Vagina (tissue), 2 donors: ENCODE data around the gene FAM168B. TPM values are rescaled to one million over a fixed set of nuclear protein-coding genes. Genes with fewer than 3 reads are reported as not detected.

ENCODE experiments used
- DNase-seq, 2 donors: peaks; one replicate each; pipeline ENCODE4 v3.0.0-alpha.2; 2017; ENCODE audit errors: extremely low spot score in 2 of 2
- H3K27ac ChIP-seq: fragments of 200-600 bp; sonication (generic); one replicate; pipeline ENCODE4 v1.5.1; 2019
- H3K27me3 ChIP-seq: fragments of 200-600 bp; sonication (generic); one replicate; pipeline ENCODE4 v1.5.1; 2019
- H3K36me3 ChIP-seq, 2 donors: fragments of 200-600 bp; sonication (generic); one replicate each; pipeline ENCODE4 v1.5.1; 2017 to 2019
- H3K4me1 ChIP-seq: fragments of 200-600 bp; sonication (generic); one replicate; pipeline ENCODE4 v1.5.1; 2019
- H3K4me3 ChIP-seq, 2 donors: fragments of 200-600 bp; sonication (generic); 1 replicate in 1 of 2; 2 replicates in 1 of 2; pipeline ENCODE4 v1.5.1; 2016 to 2019
- H3K9me3 ChIP-seq: fragments of 200-600 bp; sonication (generic); one replicate; pipeline ENCODE4 v1.5.1; 2019
- POLR2A ChIP-seq, 2 donors: fragments of 450-650 bp; IDR thresholded peaks; one replicate each; pipeline ENCODE4 v1.6.1; 2017; ENCODE audit warnings: antibody characterized with exemption in 2 of 2, mild to moderate bottlenecking in 2 of 2, moderate library complexity in 2 of 2
- POLR2AphosphoS5 ChIP-seq, 2 donors: sonication (generic); formaldehyde crosslinking; IDR thresholded peaks; one replicate each; pipeline ENCODE4 v1.9.0; 2017; ENCODE audit warnings: antibody characterized with exemption in 2 of 2, mild to moderate bottlenecking in 2 of 2, low read depth in 1 of 2; ENCODE audit not compliant: insufficient read depth in 1 of 2
- intact Hi-C: fragments of 100-400 bp; cut with DNase I; formaldehyde crosslinking; loops from one replicate; pipeline ENCODE4 v1.15.1; 2023
- total RNA-seq: library from RNA; depleted of rRNA; stranded (reverse); fragments of >200 nt; gene quantifications from one replicate; pipeline ENCODE4 v1.2.3, GENCODE V29; 2016
- TF ChIP-seq, protein P1 (sequence below), 3 experiments: fragments of 450-650 bp in 2 of 3; fragments of 200-600 bp in 1 of 3; sonication (generic) in 1 of 3; IDR thresholded peaks; one replicate each; pipeline ENCODE4 v1.5.1; 2017 to 2019; ENCODE audit warnings: antibody characterized with exemption in 3 of 3, mild to moderate bottlenecking in 2 of 3, moderate library complexity in 2 of 3

FAM168B gene
- total RNA-seq, 1 donor from 2014 or later: 56.7 TPM

DNA sequence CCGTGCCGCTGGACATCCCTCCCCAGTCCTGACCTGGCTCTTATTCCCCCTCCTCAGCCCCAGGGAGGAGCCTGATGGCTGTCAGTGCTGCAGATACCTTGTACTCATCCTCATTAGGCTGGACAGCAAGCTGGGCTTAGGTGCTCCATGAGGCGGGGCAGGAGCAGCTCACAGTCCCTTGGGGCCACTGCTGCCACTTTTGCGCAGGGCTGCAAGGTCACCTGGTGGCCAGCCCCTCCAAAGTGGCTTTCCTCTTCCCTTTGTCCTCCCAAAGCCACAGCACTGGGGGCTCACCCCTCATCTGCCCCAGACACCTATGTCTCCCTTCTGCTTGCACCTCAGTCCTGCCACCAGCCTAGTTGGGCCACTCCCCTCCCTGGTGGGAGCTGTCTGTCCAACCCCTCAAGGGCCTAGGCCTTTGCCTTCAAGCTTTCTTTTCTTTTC is 60.8 kb downstream of the FAM168B start:
- intact Hi-C loops: no loop called here
- H3K4me3 ChIP-seq: no peak overlapping the region
- no peaks in the 10 kb centered on the region for H3K36me3 ChIP-seq
- H3K27ac ChIP-seq: no peak overlapping the region
- peak in 1 of 2 donors; percentile 82 for DNase-seq
- no peak for TF ChIP-seq POLR2AphosphoS5 (IDR thresholded peaks at IDR 0.05; ENCODE audit: insufficient read depth in 1 of 2, low read depth in 1 of 2)
- TF ChIP-seq, protein P1, sequence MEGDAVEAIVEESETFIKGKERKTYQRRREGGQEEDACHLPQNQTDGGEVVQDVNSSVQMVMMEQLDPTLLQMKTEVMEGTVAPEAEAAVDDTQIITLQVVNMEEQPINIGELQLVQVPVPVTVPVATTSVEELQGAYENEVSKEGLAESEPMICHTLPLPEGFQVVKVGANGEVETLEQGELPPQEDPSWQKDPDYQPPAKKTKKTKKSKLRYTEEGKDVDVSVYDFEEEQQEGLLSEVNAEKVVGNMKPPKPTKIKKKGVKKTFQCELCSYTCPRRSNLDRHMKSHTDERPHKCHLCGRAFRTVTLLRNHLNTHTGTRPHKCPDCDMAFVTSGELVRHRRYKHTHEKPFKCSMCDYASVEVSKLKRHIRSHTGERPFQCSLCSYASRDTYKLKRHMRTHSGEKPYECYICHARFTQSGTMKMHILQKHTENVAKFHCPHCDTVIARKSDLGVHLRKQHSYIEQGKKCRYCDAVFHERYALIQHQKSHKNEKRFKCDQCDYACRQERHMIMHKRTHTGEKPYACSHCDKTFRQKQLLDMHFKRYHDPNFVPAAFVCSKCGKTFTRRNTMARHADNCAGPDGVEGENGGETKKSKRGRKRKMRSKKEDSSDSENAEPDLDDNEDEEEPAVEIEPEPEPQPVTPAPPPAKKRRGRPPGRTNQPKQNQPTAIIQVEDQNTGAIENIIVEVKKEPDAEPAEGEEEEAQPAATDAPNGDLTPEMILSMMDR (IDR thresholded peaks at IDR 0.05): no peak
- TF ChIP-seq POLR2A (IDR thresholded peaks at IDR 0.05): no peak
- H3K9me3 ChIP-seq: no peaks in the 10 kb centered on the region
- peaks cover 19% of the 10 kb centered on the region for H3K4me1 ChIP-seq
- H3K27me3 ChIP-seq: no peaks in the 10 kb centered on the region

DNA sequence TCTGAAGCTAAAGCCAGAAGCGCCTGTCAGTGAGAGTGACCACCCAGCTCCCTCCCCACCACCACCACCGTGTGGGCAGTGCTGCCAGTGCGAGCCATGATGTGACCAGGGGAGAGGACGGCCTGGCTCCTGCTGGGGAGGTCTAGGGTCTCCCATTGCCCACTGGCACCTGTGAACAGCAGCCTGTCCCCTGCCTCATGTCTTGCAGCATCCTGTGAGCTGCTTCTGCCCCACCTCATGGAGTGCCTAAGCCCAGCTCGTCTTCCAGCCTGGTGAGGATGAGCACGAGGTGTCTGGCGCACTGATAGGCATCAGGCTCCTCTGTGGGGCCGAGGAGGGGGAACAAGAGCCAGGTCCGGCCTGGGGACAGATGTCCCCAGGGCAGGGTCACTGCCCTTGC is 61.4 kb downstream of the FAM168B start:
- no peaks in the 10 kb centered on the region for H3K27me3 ChIP-seq
- H3K4me3 ChIP-seq: no peak overlapping the region
- H3K9me3 ChIP-seq: no peaks in the 10 kb centered on the region
- H3K4me1 ChIP-seq: peaks cover 19% of the 10 kb centered on the region
- TF ChIP-seq, protein P1 (IDR thresholded peaks at IDR 0.05): no peak
- no peak for TF ChIP-seq POLR2AphosphoS5 (IDR thresholded peaks at IDR 0.05; ENCODE audit: insufficient read depth in 1 of 2, low read depth in 1 of 2)
- TF ChIP-seq POLR2A (IDR thresholded peaks at IDR 0.05): no peak
- H3K27ac ChIP-seq: no peak overlapping the region
- intact Hi-C loops: no loop called here
- DNase-seq: no peak
- no peaks in the 10 kb centered on the region for H3K36me3 ChIP-seq

DNA sequence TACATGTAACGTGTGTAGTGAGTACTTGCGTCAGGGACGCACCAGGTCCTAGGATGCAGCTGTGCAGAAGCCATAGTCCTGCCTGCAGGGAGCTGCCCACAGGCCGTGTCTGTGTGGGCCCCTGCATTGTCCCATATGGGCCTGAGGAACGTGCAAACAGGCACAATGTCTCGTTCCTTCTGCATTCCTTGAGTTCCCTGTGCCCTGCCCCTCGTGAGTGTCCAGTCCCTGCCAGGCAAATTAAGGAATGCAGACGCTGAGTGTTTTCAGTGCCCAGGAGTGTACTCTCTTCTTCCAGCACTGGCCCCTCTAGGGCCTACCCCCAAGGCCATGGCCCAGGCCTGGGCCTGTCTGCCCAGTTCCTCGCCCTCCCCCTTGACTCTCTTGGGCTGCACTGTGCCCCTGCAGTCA is 61.8 kb downstream of the FAM168B start:
- no peaks in the 10 kb centered on the region for H3K27me3 ChIP-seq
- DNase-seq: peak in 1 of 2 donors; percentile 75
- TF ChIP-seq POLR2AphosphoS5 (IDR thresholded peaks at IDR 0.05; ENCODE audit: insufficient read depth in 1 of 2, low read depth in 1 of 2) (no peak), POLR2A (IDR thresholded peaks at IDR 0.05) (no peak)
- TF ChIP-seq, protein P1 (IDR thresholded peaks at IDR 0.05): no peak
- intact Hi-C loops: no loop called here
- H3K36me3 ChIP-seq: no peaks in the 10 kb centered on the region
- no peak overlapping the region for H3K4me3 ChIP-seq
- H3K4me1 ChIP-seq: peaks cover 19% of the 10 kb centered on the region
- no peaks in the 10 kb centered on the region for H3K9me3 ChIP-seq
- no peak overlapping the region for H3K27ac ChIP-seq

DNA sequence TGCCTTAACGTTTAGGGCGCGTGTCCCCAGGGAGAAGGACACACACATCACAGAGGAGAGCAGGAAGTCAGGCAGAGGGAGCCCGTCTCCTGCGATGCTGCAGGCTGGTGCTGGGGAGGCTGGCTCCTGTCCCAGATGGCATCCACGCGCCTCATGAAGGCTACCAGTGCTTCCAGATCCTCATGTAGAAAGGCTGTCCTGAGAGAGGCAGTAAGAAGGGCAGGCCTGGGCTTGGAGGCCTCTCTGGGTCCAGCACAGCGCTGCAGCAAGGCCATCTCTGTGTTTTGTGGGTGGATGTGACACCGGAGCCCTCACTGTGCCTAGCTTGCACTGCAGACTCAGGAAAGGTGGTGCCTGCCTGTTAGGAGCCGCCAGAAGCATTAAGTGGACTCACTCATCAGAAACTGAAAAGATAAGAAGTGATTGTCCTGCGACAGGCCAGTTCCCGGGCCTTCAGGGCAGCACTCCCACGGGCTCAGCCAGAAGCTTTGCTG is 62.7 kb downstream of the FAM168B start:
- Histone ChIP-seq H3K4me1 (peaks cover 14% of the 10 kb centered on the region), H3K4me3 (no peak overlapping the region), H3K27me3 (no peaks in the 10 kb centered on the region), H3K27ac (no peak overlapping the region), H3K36me3 (no peaks in the 10 kb centered on the region), H3K9me3 (no peaks in the 10 kb centered on the region)
- TF ChIP-seq POLR2A (IDR thresholded peaks at IDR 0.05): no peak
- no peak for TF ChIP-seq POLR2AphosphoS5 (IDR thresholded peaks at IDR 0.05; ENCODE audit: insufficient read depth in 1 of 2, low read depth in 1 of 2)
- TF ChIP-seq, protein P1 (IDR thresholded peaks at IDR 0.05): no peak
- DNase-seq: peak in 1 of 2 donors; percentile 85
- intact Hi-C loops: no loop called here

DNA sequence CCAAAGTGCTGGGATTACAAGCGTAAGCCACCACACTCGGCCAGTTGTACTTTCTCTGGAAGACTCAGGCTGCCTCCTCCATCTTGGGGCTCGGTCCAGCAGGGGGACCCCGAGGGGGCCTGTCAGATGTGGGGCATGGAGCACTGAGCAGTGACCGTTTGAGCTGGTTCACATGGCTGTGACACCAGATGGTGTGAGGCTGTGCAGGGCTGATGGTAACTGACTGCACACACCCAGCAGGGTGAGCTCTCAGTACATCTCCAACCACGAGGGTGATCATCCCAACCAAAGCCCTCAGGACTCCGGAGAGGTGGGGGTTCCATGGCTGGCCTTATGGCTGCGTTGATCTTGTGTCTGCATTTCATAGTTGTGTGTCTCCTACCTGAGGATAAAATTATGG is 63.4 kb downstream of the FAM168B start:
- intact Hi-C loops: no loop called here

More for the DNA sequence above, 63.4 kb downstream of the FAM168B start:
- H3K27ac ChIP-seq: no peak overlapping the region
- TF ChIP-seq, protein P1 (IDR thresholded peaks at IDR 0.05): no peak
- TF ChIP-seq POLR2A (IDR thresholded peaks at IDR 0.05): no peak
- TF ChIP-seq POLR2AphosphoS5 (IDR thresholded peaks at IDR 0.05; ENCODE audit: insufficient read depth in 1 of 2, low read depth in 1 of 2): no peak
- no peak for DNase-seq
- no peaks in the 10 kb centered on the region for H3K36me3 ChIP-seq
- no peaks in the 10 kb centered on the region for H3K9me3 ChIP-seq
- H3K27me3 ChIP-seq: no peaks in the 10 kb centered on the region
- H3K4me3 ChIP-seq: no peak overlapping the region
- H3K4me1 ChIP-seq: peaks cover 10% of the 10 kb centered on the region
